Heart left ventricle (tissue), 16 donors: ENCODE results near the gene HIC1. TPM values are rescaled to one million over a fixed set of nuclear protein-coding genes. Genes with fewer than 3 reads are reported as not detected.

Experiments used
- ATAC-seq, 4 donors: fragments of 200-7000 bp; cut with Tn5 transposase; one replicate each; pipeline ENCODE4 v1.9.1; 2020 to 2022; ENCODE audit warnings: moderate library complexity in 4 of 4, mild to moderate bottlenecking in 3 of 4, moderate number of reproducible peaks in 1 of 4
- DNase-seq, 5 donors: peaks; one replicate each; pipeline ENCODE4 v3.0.0-alpha.2; 2020
- H3K27ac ChIP-seq, 12 donors: fragments of 200-600 bp; sonication (generic) in 4 of 12; one replicate each; pipeline versions ENCODE4 v1.5.0 to v1.8.0; 2016 to 2022; ENCODE audit warnings: mild to moderate bottlenecking in 2 of 12
- H3K27me3 ChIP-seq, 9 donors: fragments of 200-600 bp; sonication (generic) in 2 of 9; one replicate each; pipeline versions ENCODE4 v1.5.1 to v1.8.0; 2016 to 2022; ENCODE audit warnings: mild to moderate bottlenecking in 3 of 9
- H3K36me3 ChIP-seq, 9 donors: fragments of 200-600 bp; sonication (generic) in 2 of 9; one replicate each; pipeline versions ENCODE4 v1.5.0 to v1.8.0; 2018 to 2022; ENCODE audit warnings: mild to moderate bottlenecking in 2 of 9
- H3K4me1 ChIP-seq, 12 donors: fragments of 200-600 bp; sonication (generic) in 4 of 12; one replicate each; pipeline versions ENCODE4 v1.5.0 to v1.8.0; 2016 to 2022; ENCODE audit warnings: mild to moderate bottlenecking in 3 of 12
- H3K4me3 ChIP-seq, 12 donors: fragments of 200-600 bp; sonication (generic) in 4 of 12; one replicate each; pipeline versions ENCODE4 v1.5.0 to v1.8.0; 2017 to 2022; ENCODE audit warnings: mild to moderate bottlenecking in 9 of 12, moderate library complexity in 4 of 12
- H3K9me3 ChIP-seq, 12 donors: fragments of 200-600 bp; sonication (generic) in 4 of 12; one replicate each; pipeline versions ENCODE4 v1.5.0 to v1.8.0; 2016 to 2022; ENCODE audit warnings: mild to moderate bottlenecking in 1 of 12
- CTCF ChIP-seq, 12 donors: fragments of 200-600 bp; sonication (generic) in 4 of 12; IDR thresholded peaks; one replicate each; pipeline versions ENCODE4 v1.5.0 to v1.8.0; 2018 to 2022; ENCODE audit warnings: antibody characterized with exemption in 12 of 12, mild to moderate bottlenecking in 5 of 12
- POLR2A ChIP-seq, 2 donors: fragments of 450-650 bp; IDR thresholded peaks; one replicate each; pipeline ENCODE4 v1.6.1; 2017; ENCODE audit warnings: antibody characterized with exemption in 2 of 2, mild to moderate bottlenecking in 2 of 2, moderate library complexity in 2 of 2
- WGBS, 4 donors: extraction: QIAGEN DNeasy Blood & Tissue Kit in 2 of 4; methylation state at CpG; one replicate each; pipeline versions ENCODE4 v1.1.5 to v1.1.7; 2013 to 2018; 5-methylcytosine and 5-hydroxymethylcytosine counted together
- intact Hi-C, 10 donors: fragments of 100-400 bp; cut with DNase I; formaldehyde crosslinking; loops; one replicate each; pipeline versions ENCODE4 v1.11.1 to v1.14.2; 2022
- polyA plus RNA-seq, 2 donors: library from polyadenylated mRNA; stranded (reverse); fragments of 200-250 nt; gene quantifications; one replicate each; pipeline ENCODE4 v1.2.3, GENCODE V29; 2013
- total RNA-seq, 9 donors: library from RNA; depleted of rRNA in 2 of 9; stranded (reverse); fragments of >200 nt in 2 of 9; fragmentation: NEBNext Ultra II Directional in 3 of 9; extraction: Animal tissue kit (Norgen Biotek cat#: 25700) in 3 of 9; gene quantifications; one replicate each; pipeline versions ENCODE4 v1.1.0 to v1.2.4, GENCODE V29; 2016 to 2023
- donor health status: ischemic (EF 13 %, LVEDD 7.1; RV severe dilation, severe dysfunction).
- donor health status: healthy with polysubstance abuse.
- donor health status: DM: no; HTN: yes; CAD: no.
- donor health status: DM: no; HTN: no; CAD: no.
- donor health status: ischemic (EF 25% LVEDD 6.9; RV normal size, moderate dysfunction).
- donor health status: ischemic (EF 25% LVEDD 5.7; RV mildly dilated, moderate dysfunction).
- donor health status: healthy.
- donor health status: DM: yes; HTN: yes; CAD: no.
- donor health status: ischemic (EF 35%, LVEDD 5.7; RV mildly dilated, moderate dysfunction).
- donor health status: nonischemic (EF 11% LVEDD 7.7; RV severe dilation, severe dysfunction).
- donor health status: DM: yes; HTN: yes; CAD: no.
- donor health status: PGD.
- donor health status: ischemic (EF 29% LVEDD 5.4; RV normal size, mild dysfunction).
- donor health status: nonischemic (EF 23%, LVEDD 6.1; RV moderate dilation, normal function).

Gene HIC1
- total and polyA plus RNA-seq, 11 donors: 8.3 to 29.6 (median 14.2) TPM

DNA sequence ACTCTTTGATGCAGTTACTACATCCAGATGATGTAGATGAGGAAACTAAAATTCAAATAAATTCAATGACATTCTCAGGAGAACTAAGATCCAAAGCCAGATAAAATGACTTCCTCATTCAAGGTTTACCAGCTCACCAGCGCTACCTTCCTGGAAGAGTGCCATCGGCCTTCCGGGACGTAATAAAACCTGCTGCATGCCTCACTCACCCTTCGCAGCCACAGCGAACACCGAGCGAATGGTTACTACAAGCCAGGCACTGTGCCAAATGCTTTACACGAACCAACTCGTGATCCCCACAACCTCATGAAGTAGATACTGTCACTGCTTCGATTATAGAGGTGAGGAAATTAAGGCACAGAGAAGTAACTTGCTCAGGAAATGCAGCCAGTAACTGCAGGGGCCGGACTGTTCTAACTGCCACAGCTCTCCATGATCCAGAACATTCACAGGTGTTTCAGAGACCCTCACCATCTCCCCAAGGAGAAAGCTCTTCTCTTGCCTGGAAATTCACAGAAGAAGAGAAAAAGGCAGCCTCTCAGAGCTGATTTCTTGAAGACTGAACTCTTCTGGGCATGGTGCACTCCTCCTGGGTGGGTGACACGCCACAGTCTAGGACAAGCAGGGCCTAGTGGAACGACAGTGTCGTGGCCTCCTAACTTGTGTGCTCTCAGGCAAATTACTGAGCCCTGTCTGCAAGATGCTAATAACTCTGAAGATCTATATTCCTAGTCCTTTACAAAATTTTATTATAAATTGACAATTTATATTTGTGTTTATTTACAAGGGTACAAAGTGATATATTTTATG lies 46.8 kb downstream of the HIC1 start:
- 35 to 43% (median 40%) methylated on average over 15 of the region's 15 CpGs for WGBS, 4 donors
- H3K9me3 ChIP-seq: no peaks in the 10 kb centered on the region
- no peak overlapping the region for H3K4me3 ChIP-seq
- H3K36me3 ChIP-seq: peaks cover 0 to 7% (median 0%) of the 10 kb centered on the region in 9 donors
- H3K27ac ChIP-seq: peak overlapping the region in 3 of 12 donors; percentile 3 to 11 (median 11)
- intact Hi-C loops: loop anchor here in 1 of 10 donors (10.0 kb wide), 1 partner anchor 73 kb away; no protein-coding TSS in a partner anchor
- no peaks in the 10 kb centered on the region for H3K27me3 ChIP-seq
- peaks cover 0 to 32% (median 18%) of the 10 kb centered on the region in 12 donors for H3K4me1 ChIP-seq
- peak in 3 of 4 donors; percentile 31 to 51 (median 41) for ATAC-seq
- TF ChIP-seq CTCF (IDR thresholded peaks at IDR 0.05): no peak
- peak in 3 of 5 donors; percentile 52 to 58 (median 56) for DNase-seq

DNA sequence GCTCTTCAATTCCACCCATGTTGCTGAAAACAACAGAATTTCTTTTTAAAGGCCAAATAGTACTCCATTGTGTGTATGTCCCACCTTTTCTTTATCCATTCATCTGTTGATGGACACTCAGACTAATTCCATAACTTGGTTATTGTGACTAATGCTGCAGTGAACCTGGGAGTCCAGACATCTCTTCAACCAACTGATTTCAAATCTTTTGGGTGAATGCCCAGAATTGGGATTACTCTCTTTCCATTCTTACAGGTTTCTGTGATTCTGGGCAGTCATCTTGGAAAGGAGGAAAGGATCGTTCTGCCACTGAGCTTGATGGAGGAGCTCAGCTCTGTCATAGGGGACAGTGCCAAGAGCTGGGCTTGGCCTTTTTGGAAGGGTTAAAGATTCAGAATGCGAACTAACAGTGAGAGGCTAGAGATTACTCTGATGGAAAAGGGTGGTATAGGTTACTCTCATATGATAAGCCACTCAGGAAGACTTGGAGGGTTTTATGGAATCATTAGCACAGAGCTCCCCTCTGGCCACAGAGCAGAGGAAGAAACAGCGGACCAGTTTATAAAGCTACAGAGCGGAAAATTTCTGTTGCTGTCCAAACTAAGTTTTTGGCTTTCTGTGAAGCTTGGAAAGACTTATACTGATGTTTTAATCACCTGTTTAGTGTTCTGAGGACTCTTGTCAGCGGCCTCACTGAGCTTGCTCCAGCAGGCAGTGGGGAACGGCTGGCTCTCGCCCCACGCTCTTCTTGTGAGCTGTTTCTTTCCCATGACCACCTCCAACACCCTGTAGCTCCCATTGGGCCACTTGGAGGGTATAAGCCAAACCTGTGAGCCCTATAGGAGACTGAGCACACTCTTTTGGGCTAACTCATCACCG lies 48.3 kb downstream of the HIC1 start:
- peaks cover 0 to 7% (median 0%) of the 10 kb centered on the region in 9 donors for H3K36me3 ChIP-seq
- DNase-seq: no peak
- no peaks in the 10 kb centered on the region for H3K9me3 ChIP-seq
- peak overlapping the region in 2 of 12 donors; percentile 8 to 58 for H3K27ac ChIP-seq
- ATAC-seq: no peak
- H3K4me1 ChIP-seq: peaks cover 0 to 47% (median 32%) of the 10 kb centered on the region in 12 donors
- intact Hi-C loops: loop anchor here in 1 of 10 donors (10.0 kb wide), 1 partner anchor 72 kb away; no protein-coding TSS in a partner anchor
- 86 to 93% (median 91%) methylated on average over 9 of the region's 9 CpGs for WGBS, 4 donors
- H3K4me3 ChIP-seq: no peak overlapping the region
- TF ChIP-seq POLR2A (IDR thresholded peaks at IDR 0.05): no peak
- TF ChIP-seq CTCF (IDR thresholded peaks at IDR 0.05): no peak
- H3K27me3 ChIP-seq: no peaks in the 10 kb centered on the region

DNA sequence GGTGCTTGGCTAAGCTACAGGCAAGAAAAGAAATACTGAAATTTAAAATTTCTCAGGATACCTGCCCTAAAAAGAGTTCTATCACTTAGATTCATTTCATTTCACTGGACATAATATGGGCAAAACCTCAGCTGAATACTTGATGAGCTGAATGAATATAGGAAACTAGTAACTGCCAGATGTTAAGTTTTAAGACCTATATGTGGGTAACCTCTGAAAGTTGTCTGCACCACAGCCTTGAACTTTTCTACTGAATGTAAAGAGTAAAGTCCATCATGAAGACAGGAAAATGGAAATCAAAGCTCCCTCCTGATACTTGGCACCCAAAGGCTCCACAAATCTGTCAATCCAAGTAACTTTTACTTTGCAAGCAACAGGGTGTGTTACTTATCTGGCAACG lies 50.8 kb downstream of the HIC1 start:
- intact Hi-C loops: loop anchor here in 3 of 10 donors (2.0 to 10.0 kb wide), 3 partner anchors 62 to 69 kb away; no protein-coding TSS in a partner anchor
- no peak for TF ChIP-seq POLR2A (IDR thresholded peaks at IDR 0.05)
- no peak for TF ChIP-seq CTCF (IDR thresholded peaks at IDR 0.05)
- 81 to 91% (median 84%) methylated on average over 1 of the region's 1 CpG for WGBS, 4 donors
- H3K9me3 ChIP-seq: no peaks in the 10 kb centered on the region
- H3K36me3 ChIP-seq: peaks cover 0 to 3% (median 0%) of the 10 kb centered on the region in 9 donors
- H3K4me1 ChIP-seq: peaks cover 0 to 49% (median 33%) of the 10 kb centered on the region in 12 donors
- no peaks in the 10 kb centered on the region for H3K27me3 ChIP-seq
- DNase-seq (no peak), ATAC-seq (no peak)
- peak overlapping the region in 10 of 12 donors; percentile 4 to 83 (median 54) for H3K27ac ChIP-seq
- no peak overlapping the region for H3K4me3 ChIP-seq
